Ramos (cell line): ENCODE results near the gene NACAD.

ENCODE experiments used
- in situ Hi-C: fragments of 300-500 bp; cut with MboI; formaldehyde crosslinking; loops from one replicate; pipeline ENCODE4 v1.14.3; 2022; ENCODE audit warnings: low sequenced_read_pairs; ENCODE audit not compliant: unreplicated experiment

NACAD gene

GRCh38 chr7:45099891-45100760, 11.4 kb upstream of the NACAD start:
- in situ Hi-C loops, result no loop called here

DNA sequence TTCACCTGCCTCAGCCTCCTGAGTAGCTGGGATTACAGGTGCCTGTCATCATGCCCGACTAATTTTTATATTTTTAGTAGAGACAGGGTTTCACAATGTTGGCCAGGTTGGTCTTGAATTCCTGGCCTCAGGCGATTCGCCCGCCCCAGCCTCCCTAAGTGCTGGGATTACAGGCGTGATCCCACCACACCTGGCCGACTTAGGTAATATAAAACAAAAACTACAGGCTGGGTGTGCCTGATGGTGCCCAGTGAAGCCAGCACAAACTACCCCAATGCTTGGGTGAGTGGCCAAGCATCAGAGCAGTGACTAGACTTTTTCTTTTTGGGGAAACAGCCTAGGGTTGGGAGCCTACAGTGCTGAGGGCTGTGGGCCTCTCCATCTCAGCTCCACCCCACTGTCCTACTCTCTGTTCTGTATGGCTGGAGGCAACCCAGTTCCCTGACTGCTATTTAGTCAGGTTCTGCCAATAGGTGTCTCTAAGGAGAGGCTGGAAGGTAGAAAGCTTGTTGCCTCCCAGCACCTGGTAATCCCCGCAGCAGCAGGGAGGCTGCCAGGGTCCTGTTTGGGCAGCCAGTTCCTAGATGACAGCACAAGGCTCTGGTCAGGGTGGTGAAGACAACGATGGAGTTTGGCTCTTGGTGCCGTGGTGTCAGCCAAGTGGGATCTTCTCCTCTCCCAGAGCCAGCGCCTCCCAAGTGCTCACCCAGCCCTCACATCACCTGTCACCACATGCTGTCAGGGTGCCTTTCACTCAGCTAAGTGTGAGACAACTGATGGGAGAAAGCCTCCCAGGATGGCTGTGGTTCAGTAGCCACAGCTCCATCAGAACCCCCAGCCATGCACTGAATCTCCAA, 10.4 kb upstream of the NACAD start:
- in situ Hi-C loops, result no loop called here

- in situ Hi-C loops, result no loop called here
Measured at GRCh38 chr7:45092931-45093235, 4.1 kb upstream of the NACAD start.

DNA sequence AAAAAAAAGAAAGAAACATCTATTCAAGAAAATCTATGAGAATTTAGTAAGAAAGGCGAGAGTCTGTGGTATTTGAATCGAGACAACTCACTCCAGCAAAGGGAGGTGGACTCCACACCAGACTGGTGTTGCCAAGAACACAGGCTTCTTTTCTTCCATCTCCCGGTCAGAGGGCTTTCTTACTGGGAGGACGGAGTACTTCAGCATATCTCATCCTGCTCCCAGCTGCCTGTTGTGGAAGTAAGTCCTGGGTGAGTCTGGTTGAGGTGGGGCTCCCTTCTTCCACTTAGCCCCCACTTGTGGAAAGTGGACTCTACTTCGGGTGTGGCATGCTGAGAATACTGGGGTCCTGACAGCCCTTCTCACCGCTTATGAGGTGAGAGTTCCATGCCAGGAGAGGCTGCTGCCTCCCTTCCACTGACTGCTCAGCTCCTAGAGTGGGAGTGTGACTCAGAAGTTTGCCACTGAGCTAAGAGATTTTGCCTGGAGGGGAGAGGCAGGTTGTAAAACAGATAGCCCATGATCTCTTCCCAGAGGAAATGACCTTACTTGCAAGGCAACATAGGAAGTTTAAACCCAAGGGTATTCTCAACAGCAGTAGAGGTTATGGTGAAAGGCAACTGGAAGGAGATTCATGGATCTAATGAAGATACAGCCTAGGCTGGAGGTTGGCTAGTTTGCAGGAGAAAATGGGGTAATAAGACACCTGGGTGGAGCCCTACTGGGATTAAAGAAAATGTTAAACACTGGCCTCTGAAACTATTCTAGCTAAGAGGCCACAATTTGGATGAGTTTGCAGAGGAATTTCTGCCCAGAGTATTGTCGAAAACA, 3.5 kb upstream of the NACAD start:
- in situ Hi-C loops, result no loop called here

DNA sequence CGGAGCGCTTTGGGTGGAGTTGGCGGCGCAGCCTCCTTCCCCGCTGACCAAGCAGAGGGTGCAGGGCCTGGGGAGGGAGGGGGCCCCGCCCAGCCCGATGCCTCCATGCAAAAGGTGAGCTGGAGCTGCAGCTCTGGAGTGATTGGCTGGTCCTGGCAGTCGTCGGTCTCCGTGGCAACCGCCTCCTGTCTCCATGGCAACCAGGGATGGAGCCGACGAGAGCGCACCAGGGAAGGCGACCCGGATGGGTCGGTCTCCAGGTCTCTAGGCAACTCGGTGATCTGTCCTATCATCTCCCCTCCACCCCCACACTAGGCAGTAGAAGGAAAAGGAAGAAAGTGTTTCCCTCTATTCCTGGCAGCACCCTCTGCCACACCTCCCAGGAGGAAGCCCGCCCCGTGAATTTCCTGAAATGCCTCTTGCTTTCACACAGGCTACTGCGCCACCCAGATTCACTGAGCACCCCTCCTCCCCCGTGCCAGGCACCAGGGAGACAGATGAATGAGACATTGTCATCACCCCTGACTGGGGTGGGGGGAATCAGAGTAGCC, 647 bp upstream of the NACAD start:
- in situ Hi-C loops, result no loop called here

DNA sequence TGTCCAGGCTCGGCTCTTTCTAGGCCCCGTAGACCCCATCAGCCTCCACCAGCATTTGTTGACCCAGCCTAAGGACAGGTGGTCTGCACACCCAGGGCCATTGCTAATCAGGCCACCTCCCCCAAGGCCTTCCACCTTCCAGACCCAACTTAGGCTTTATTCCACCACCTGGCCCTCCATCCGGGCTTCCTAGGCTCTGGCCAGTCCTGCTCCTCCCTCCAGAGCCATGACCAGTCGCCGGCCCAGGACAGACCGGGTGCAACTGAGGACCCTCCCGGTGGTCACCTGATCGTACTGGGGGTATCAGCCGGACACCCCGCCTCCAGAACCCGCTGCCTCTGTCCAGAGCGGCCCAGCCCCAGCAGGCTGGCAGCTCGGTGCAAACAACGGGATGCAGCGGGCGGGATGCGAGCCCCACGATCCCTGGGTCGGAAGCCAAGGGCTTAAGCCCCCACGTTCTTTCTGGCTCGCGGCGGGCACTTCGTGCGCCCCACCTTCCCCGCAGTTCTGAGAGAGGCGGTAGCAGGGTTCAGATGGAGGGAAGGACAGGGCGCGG, 545 bp downstream of the NACAD start:
- in situ Hi-C loops, result no loop called here

- in situ Hi-C loops, result no loop called here
Measured at GRCh38 chr7:45087301-45088145, 1.2 kb downstream of the NACAD start.

GRCh38 chr7:45086331-45087065, 2.3 kb downstream of the NACAD start:
- in situ Hi-C loops, result no loop called here

DNA sequence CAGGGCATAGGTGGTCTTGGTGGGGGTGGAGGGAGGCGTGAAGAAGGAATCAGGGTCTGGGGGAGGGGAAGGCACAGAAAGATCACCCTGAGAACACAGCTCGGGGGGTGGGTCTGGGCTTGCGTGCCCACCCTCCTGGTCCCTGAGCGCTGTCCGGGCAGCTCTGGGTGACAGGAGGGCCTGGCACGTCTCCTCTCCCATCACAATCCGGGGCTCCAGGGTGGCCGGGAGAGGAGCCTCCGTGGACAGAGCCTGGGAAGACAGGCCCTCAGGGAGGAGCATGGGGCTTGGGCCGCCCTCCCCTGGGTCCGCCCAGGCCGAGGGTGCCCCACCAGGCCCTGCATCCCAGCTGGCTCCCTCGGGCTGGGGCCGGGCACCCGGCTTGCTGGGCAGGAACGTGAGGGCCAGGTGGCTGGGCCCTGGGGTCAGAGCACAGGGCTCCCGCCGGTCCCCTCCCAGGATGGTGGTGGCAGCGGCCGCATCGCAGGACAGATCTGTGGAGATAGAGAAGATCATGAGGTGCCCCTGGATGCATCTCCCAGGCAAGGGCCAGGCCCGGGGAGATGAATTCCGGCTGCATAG, 3.1 kb downstream of the NACAD start:
- in situ Hi-C loops, result no loop called here

DNA sequence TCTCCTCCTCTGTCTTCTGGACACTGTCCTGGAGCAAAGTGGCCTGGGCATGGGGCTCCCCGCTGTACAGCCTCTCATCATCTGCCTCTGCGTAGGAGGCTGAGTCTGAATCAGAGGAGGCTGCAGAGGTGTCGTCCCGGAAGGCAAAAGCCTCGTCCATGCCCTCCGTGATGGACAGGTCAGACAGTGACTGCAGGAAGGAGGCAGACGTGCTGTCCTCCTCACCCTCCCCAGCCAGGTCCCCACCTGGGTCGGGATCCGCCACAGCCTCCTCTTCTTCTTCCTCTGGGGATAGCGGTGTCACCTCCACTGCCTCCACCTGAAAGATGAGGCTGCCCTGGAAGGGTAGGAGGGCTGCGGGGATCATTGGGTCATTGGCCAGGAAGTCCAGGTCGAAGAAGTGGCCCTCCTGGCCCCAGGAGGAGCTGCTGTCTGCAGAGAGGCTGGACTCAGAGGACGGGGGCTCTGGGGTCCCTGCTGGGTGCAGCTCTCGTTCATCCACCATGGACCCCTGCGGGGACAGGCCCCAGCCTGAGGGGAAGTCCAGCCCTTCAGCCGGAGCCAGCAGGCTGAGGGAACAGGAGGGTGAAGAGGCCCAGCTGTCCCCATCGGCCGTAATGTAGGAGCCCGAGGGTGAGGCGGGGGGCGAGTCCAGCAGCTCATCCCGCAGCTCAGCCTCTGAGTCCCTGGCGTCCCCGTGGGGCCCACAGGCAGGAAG, 3.7 kb downstream of the NACAD start:
- in situ Hi-C loops, result no loop called here

GRCh38 chr7:45084336-45084735, 4.4 kb downstream of the NACAD start:
- in situ Hi-C loops, result no loop called here

DNA sequence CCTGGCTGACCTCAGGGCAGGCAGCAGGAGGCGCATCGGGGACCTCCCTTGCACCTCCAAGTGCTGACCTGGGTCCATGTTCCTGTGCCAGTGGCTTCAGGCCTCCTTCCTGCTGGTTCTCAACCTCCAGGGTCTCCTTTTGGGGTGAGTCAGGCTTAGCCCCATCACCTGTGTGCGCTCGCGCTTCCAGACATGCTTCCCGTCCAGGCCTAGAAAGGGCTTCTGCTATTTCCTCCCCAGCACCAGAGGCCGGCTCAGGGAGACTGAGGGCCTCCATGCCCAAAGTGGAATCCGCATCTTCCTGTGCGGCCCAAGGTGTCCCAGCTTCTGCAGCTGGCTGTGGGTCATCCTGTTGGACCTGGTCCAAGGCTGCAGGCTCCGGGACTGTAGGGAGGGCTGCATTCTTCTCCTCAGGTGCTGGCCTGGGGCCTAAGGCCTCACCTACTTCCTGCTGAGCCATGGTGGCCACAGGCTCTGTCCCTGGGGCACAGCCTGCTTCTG, 5.9 kb downstream of the NACAD start:
- in situ Hi-C loops, result no loop called here

GRCh38 chr7:45082031-45082830, 6.5 kb downstream of the NACAD start:
- in situ Hi-C loops, result no loop called here

GRCh38 chr7:45081670-45081974, 7.1 kb downstream of the NACAD start:
- in situ Hi-C loops, result no loop called here

DNA sequence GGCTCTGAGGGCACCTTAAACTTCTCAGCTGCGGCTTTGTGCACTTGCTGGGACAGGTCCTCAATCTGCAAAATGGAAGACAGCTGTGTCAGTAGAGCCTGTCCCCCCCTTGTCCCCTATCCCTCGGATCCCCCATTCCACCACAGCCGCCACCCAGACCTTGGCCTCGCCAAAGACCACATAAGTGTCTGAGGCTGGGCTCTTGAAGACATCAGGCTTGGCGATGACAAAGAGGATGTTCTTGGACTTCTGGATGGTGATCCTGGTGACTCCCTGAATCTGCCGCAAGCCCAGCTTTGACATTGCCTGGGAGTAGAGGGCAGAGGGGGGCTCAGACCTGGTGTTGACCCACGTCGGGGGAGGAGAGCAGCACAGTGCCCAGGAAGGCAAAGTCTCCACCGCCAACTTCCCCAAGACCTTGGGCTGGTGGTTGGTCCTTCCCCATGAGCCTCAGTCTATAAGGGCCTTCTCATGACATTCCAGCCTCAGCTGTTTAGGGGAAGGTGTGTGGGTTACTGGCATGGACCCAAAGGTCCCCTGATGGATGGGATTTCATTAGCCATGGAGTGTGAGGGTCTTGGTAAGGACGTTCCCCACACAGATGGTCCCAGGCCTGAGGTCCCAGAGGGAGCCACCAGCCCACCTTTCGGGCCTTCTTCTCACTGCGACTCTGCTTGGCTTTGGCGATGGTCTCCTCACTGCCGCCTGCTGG, 7.7 kb downstream of the NACAD start:
- in situ Hi-C loops, result no loop called here

DNA sequence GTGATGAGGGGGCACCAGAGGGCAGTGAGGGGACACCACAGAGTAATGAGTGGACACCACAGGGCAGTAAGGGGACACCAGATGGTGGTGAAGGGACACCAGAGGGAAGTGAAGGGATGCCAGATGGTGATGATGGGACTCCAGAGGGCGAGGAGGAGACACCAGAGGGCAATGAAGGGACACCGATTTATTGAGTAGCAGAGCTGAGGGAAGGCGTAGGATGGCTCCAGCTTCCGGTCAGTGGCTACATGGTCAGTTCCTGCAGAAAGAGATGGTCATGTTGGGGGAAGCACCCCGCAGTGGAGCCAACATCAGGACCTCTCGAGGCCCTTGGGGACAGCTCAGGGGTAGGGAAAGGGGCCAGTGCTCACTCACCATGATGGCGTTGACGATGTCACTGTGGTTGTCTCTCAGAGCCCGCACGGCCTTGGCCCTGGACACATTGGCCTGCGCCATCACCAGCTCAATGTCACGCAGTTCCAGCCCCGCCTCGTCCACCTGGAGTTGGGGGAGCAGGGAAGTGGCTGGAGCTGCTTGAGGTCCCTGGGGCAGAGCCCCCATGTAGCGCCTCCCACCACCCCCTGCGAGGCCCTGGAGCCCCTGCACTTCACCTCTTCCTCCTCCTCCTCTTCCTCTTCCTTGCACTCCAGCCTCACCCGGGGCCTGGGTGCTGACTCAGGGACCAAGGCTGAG, 8.4 kb downstream of the NACAD start:
- in situ Hi-C loops, result no loop called here
